Immature natural killer cell (primary cell): ENCODE results near the gene CTNNA3. TPM values are rescaled to one million over a fixed set of nuclear protein-coding genes. Genes with fewer than 3 reads are reported as not detected.

ENCODE experiments used
- DNase-seq, 3 donors: peaks; one replicate each; pipeline ENCODE4 v3.0.0; 2022; ENCODE audit warnings: mixed read lengths in 1 of 3
- H3K27ac Mint-ChIP-seq, 6 donors: one replicate each; pipeline ENCODE4 v1.8.0; 2020; ENCODE audit warnings: mixed read lengths in 6 of 6, mild to moderate bottlenecking in 5 of 6, inconsistent platforms in 4 of 6, moderate library complexity in 3 of 6
- H3K27me3 Mint-ChIP-seq, 3 donors: one replicate each; pipeline ENCODE4 v1.8.0; 2020 to 2021; ENCODE audit warnings: low read depth in 3 of 3, mild to moderate bottlenecking in 3 of 3, mixed read lengths in 3 of 3, moderate library complexity in 3 of 3, inconsistent platforms in 1 of 3
- H3K36me3 Mint-ChIP-seq, 3 donors: one replicate each; pipeline ENCODE4 v1.8.0; 2020; ENCODE audit warnings: mixed read lengths in 3 of 3, inconsistent platforms in 2 of 3, mild to moderate bottlenecking in 2 of 3
- H3K4me1 Mint-ChIP-seq, 2 donors: one replicate each; pipeline ENCODE4 v1.8.0; 2020; ENCODE audit warnings: inconsistent platforms in 2 of 2, mild to moderate bottlenecking in 2 of 2, mixed read lengths in 2 of 2, moderate library complexity in 1 of 2
- H3K4me3 Mint-ChIP-seq, 5 donors: one replicate each; pipeline ENCODE4 v1.8.0; 2020; ENCODE audit warnings: mild to moderate bottlenecking in 5 of 5, mixed read lengths in 5 of 5, inconsistent platforms in 3 of 5, moderate library complexity in 3 of 5
- H3K9me3 Mint-ChIP-seq, 6 donors: one replicate each; pipeline ENCODE4 v1.8.0; 2020; ENCODE audit warnings: mild to moderate bottlenecking in 6 of 6, mixed read lengths in 6 of 6, inconsistent platforms in 4 of 6, moderate library complexity in 3 of 6
- polyA plus RNA-seq, 3 donors: library from polyadenylated mRNA; unstranded; fragments of 300-500 nt; fragmentation: Illumina TruSeq; gene quantifications; one replicate each; pipeline ENCODE4 v1.2.3, GENCODE V29; 2021

The CTNNA3 gene
- polyA plus RNA-seq, 3 donors from 2014 or later = not detected

DNA sequence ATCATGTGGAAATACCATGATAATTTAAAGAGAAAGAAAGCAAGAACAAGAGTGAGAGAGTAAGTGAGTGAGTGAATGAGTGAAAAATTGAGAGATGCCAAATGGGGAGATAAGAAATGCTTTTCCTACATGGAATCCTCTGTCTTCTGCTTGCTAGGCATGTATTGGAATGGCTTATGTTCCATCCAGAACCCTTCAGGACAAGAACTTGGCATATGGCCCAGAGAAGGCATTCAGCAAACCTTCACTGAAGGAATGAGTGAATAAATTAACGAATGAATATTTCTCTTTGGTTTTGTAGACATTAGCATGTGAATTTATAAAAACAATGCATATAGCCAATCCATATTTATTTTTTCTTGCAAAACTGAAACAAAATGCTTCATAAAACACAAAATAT, 608.0 kb downstream of the CTNNA3 start:
- Mint-ChIP-seq H3K36me3 (no peaks in the 10 kb centered on the region), H3K4me3 (no peak overlapping the region), H3K4me1 (no peaks in the 10 kb centered on the region), H3K9me3 (peaks cover 0 to 13% (median 3%) of the 10 kb centered on the region in 6 donors), H3K27me3 (no peaks in the 10 kb centered on the region), H3K27ac (no peak overlapping the region)
- no peak for DNase-seq

DNA sequence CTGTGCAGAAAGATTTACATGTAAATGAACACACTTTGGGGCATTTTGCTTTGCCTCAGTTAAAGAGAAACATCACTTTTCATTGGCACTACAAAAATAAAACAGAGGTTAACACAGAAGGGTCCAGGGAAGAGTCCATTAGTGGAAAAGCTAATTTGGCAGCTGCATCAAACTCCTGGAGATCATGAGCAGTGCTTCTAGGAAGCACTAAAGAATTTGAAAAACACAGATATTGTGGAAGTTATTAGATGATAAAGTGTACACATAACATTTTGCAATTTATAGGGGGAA, 608.9 kb downstream of the CTNNA3 start:
- H3K4me3 Mint-ChIP-seq = no peak overlapping the region
- DNase-seq = no peak
- peaks cover 0 to 9% (median 4%) of the 10 kb centered on the region in 6 donors for H3K9me3 Mint-ChIP-seq
- no peaks in the 10 kb centered on the region for H3K27me3 Mint-ChIP-seq
- H3K4me1 Mint-ChIP-seq = no peaks in the 10 kb centered on the region
- no peaks in the 10 kb centered on the region for H3K36me3 Mint-ChIP-seq
- no peak overlapping the region for H3K27ac Mint-ChIP-seq

DNA sequence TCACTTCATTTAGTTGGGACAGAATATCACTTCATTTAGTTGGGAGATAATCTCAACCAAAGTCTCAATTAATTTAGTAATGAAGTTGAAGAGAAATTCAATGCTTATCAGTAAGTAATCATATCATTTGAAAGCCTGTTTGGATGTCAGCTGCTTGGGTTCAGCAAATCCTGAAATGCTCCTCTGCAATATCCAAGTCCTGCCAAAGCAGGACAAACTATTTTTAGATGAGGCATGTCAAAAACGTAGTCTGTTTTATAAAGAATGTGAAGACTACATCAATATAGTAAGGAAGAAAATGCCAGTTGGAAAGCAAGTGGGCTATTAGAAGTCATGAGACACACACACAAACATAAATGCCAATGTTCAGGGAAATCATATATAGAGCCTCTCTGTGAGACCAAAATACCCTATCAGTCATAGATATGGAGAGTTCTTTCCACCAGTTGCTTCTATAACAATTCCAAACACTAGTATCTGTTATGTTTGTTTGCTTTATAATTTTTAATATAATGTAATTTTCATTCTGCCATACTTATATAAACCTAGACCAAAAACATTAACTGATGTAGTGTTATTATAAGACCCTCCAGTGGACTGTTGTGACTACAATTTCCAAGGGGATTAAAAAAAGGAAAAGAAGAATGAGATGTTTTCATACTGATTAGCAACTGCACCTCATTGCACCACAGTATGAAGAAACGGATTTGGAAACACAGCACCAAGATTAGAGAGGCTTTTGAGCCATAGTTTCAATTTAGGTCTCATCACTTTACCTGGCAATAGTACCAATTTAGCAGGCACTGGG, 609.5 kb downstream of the CTNNA3 start:
- Mint-ChIP-seq H3K27me3 (no peaks in the 10 kb centered on the region), H3K9me3 (peaks cover 2 to 11% (median 4%) of the 10 kb centered on the region in 6 donors), H3K4me3 (no peak overlapping the region), H3K4me1 (no peaks in the 10 kb centered on the region), H3K36me3 (no peaks in the 10 kb centered on the region), H3K27ac (no peak overlapping the region)
- no peak for DNase-seq

DNA sequence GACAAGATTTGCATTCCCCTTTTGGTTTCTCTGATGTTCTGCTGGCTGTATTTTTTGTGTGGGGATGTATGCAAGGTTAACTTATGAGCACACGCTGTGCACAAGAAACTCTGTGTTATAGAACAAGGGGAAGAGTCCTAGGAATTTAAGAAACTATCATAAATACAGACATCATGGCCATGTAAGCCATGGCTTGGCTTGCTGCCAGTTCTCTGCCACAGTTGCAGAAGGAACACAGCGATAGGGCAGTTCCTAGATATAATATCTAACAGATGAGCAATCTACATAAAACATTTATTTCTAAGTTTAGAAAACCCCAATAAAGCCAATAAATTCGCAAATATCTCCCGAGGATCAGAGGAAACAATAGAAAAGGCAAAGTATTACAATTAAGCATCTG, 616.9 kb downstream of the CTNNA3 start:
- peaks cover 0 to 28% (median 16%) of the 10 kb centered on the region in 6 donors for H3K9me3 Mint-ChIP-seq
- H3K27ac Mint-ChIP-seq = no peak overlapping the region
- H3K27me3 Mint-ChIP-seq = peaks cover 0 to 3% (median 0%) of the 10 kb centered on the region in 3 donors
- H3K36me3 Mint-ChIP-seq = no peaks in the 10 kb centered on the region
- no peak overlapping the region for H3K4me3 Mint-ChIP-seq
- no peak for DNase-seq
- no peaks in the 10 kb centered on the region for H3K4me1 Mint-ChIP-seq

DNA sequence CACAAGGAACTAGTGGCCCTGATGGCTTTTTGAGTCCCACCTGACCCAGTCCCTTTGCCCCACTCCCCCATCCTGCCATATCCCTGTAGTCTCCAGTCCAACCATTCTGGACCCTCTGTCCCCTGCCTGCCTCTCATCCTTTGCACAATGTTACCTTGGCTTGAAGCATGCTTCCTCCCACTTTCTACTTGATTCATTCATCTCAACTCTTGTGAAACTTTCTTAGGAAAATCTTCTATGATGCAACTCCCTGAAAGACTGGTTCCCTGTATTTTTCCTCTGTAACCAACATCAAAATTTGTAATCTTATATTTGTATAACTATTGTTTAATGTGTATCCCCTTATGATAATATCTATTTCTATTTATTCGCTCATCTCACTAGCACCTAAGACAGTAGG, 618.6 kb downstream of the CTNNA3 start:
- DNase-seq = no peak
- Mint-ChIP-seq H3K9me3 (peaks cover 0 to 38% (median 22%) of the 10 kb centered on the region in 6 donors), H3K4me1 (no peaks in the 10 kb centered on the region), H3K27me3 (peaks cover 0 to 3% (median 0%) of the 10 kb centered on the region in 3 donors), H3K27ac (no peak overlapping the region), H3K4me3 (no peak overlapping the region), H3K36me3 (no peaks in the 10 kb centered on the region)

DNA sequence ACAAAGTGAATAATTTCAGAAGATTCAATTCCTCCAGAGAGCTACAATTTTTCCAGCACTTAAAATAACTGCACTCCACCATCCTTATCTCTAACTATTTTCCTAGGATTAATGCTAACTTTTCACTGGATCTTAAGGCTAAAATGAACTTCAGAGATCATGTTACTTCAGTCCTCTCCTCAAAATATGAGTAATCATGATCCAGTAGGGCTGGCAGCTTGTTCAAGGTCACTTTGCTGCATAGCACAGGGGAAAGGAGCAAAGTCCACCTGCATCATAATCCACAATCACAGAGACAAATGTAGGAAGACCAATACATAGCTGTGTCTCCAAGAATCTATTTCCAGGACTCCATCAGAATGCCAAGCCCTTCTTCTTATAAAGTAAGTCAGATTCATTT, 619.9 kb downstream of the CTNNA3 start:
- Mint-ChIP-seq H3K4me1 (no peaks in the 10 kb centered on the region), H3K27ac (no peak overlapping the region), H3K27me3 (peaks cover 0 to 3% (median 0%) of the 10 kb centered on the region in 3 donors), H3K36me3 (no peaks in the 10 kb centered on the region), H3K9me3 (peaks cover 6 to 46% (median 23%) of the 10 kb centered on the region in 6 donors), H3K4me3 (no peak overlapping the region)
- DNase-seq = no peak

DNA sequence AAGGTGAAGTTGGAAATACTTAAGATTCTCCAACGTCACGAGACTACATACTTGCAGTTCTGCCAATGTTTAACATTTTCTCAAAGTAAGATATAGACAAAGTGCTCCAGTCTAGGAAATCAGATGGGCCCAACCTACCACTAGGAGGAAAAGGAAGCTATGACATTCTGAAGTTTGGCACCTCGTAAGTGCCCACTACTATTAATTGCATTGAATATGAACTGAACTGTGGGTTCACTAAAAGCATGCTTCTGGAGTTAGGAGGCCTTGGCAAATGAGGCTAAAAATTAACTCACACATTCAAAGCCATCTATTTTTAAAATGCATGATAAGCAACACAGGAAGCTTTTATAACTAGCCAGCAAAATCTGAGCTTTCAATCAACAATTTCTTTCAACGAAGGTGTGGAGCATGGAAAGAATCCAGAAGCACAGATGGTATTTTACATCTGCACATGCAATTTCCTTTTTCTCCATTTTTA, 620.5 kb downstream of the CTNNA3 start:
- Mint-ChIP-seq H3K9me3 (peaks cover 11 to 52% (median 25%) of the 10 kb centered on the region in 6 donors), H3K4me1 (no peaks in the 10 kb centered on the region), H3K4me3 (no peak overlapping the region), H3K27me3 (peaks cover 0 to 3% (median 0%) of the 10 kb centered on the region in 3 donors), H3K36me3 (no peaks in the 10 kb centered on the region), H3K27ac (no peak overlapping the region)
- no peak for DNase-seq

DNA sequence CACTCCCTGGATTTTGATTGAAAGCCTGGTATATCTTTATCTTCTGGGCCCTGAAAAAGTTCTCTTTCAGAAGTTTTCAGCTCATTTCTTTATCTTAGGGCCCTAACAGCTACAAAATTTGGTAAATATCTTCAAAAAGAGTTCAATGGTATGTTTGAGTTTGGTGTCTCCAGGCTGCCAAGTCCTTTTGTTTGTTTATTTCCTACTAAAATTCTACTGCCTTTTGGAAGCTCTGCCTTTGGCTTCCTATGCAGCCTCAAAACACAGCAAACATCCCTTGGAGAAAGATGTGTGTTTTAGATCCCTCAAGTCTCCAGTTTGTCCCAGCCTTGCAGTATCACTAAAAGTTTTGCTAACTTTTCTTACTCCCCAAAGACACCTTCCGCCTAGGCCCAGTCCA, 623.3 kb downstream of the CTNNA3 start:
- H3K4me3 Mint-ChIP-seq = no peak overlapping the region
- H3K27ac Mint-ChIP-seq = no peak overlapping the region
- H3K9me3 Mint-ChIP-seq = peaks cover 10 to 51% (median 21%) of the 10 kb centered on the region in 6 donors
- no peaks in the 10 kb centered on the region for H3K36me3 Mint-ChIP-seq
- H3K27me3 Mint-ChIP-seq = no peaks in the 10 kb centered on the region
- DNase-seq = no peak
- H3K4me1 Mint-ChIP-seq = no peaks in the 10 kb centered on the region

DNA sequence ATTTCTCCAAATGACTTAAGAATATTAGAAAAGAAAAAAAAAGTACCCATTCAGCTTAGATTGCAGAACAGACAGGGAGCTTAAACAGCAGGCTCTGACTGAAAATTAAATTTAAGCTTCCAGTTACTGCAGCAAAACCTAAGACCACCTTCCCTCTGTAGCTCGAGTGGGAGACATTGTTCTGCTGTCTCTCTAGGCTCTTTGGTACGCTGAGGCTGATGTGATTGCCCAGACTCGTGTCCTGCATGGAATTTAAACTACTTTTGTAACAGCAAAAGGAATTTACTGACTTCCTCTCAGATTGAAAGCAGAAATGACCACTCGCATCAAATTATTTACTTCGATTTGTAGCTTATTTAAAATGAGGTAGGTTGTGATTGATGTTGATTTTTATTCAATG, 645.6 kb downstream of the CTNNA3 start:
- no peak for DNase-seq
- Mint-ChIP-seq H3K9me3 (peaks cover 3 to 23% (median 13%) of the 10 kb centered on the region in 6 donors), H3K27me3 (no peaks in the 10 kb centered on the region), H3K27ac (no peak overlapping the region), H3K36me3 (no peaks in the 10 kb centered on the region), H3K4me3 (no peak overlapping the region), H3K4me1 (no peaks in the 10 kb centered on the region)

DNA sequence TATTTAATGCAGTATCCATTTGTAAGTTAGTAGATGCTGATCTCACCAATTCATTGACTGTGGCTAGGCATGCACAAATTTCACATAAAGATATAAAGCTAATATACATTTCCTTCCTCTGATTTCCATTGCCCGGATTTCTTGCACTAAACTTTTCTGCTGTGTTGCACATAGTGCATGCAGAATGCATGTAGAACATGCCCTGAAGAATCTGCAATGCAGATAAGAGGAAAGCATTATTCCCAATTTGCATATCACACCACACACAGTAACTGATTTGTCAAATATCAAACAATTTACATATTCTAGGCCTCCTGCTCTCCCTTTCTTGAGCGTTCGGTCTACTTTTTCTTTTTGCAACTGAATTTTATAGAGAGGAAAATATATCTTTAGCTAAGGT, 646.0 kb downstream of the CTNNA3 start:
- Mint-ChIP-seq H3K4me3 (no peak overlapping the region), H3K27ac (no peak overlapping the region), H3K4me1 (no peaks in the 10 kb centered on the region), H3K36me3 (no peaks in the 10 kb centered on the region), H3K27me3 (no peaks in the 10 kb centered on the region), H3K9me3 (peaks cover 3 to 23% (median 13%) of the 10 kb centered on the region in 6 donors)
- no peak for DNase-seq

DNA sequence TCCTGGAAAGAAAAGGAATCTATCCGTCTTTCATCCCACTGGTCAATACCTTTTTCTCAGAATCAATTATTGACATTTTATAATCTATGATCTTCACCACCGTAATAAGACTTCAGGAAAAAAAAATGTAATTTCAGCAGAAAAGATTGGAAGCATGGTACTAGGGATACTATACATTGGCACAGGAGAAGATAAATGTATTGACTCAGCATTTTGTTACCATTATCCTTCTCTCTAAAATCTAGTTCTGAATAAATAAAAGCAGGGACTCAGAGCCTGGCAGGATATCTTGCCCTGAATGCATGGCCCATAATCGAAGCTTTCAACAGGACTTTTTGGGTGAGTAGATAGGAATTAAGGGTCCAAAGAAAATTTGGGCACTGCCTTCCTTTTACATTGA, 649.5 kb downstream of the CTNNA3 start:
- DNase-seq = no peak
- Mint-ChIP-seq H3K27me3 (no peaks in the 10 kb centered on the region), H3K27ac (no peak overlapping the region), H3K4me1 (no peaks in the 10 kb centered on the region), H3K9me3 (peaks cover 0 to 16% (median 9%) of the 10 kb centered on the region in 6 donors), H3K4me3 (no peak overlapping the region), H3K36me3 (no peaks in the 10 kb centered on the region)

DNA sequence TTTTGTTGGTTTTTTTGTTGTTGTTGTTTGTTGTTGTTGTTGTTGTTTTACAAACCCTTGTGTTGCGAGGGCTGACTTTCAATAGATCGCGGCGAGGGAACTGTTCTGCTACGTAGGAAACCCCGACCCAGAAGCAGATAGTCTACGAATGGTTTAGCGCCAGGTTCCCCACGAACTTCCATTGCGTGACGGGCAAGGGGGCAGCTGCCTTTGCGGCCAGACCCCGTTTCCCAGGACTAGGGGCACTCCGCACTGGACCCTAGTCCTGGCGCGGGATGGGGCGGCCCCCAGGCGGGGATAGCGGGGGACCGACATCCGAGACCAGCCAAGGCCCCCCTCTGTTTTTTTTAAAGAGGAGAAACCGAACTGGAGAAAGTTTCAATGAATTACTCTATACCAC, 650.6 kb downstream of the CTNNA3 start:
- Mint-ChIP-seq H3K4me3 (no peak overlapping the region), H3K4me1 (no peaks in the 10 kb centered on the region), H3K9me3 (peaks cover 0 to 16% (median 9%) of the 10 kb centered on the region in 6 donors), H3K36me3 (no peaks in the 10 kb centered on the region), H3K27ac (no peak overlapping the region), H3K27me3 (no peaks in the 10 kb centered on the region)
- DNase-seq = no peak

DNA sequence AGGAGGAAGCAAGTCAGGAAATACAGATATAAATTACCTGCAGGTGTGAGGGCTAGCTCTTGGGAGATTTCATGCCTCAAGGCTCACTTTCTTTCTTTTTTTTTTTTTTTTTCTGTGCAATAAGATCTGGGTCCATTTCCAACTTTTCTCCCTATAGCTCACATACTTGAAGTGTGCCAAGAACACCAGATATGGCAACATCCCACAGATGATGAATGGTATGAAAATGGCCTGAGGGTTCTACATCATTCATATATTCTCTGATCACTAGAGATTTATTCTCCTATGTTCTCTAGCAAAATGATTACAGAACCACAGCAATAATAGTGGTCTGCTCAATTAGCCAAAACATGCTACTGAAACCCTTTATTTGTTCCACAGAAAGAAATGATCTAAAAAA, 653.0 kb downstream of the CTNNA3 start:
- Mint-ChIP-seq H3K36me3 (no peaks in the 10 kb centered on the region), H3K27ac (no peak overlapping the region), H3K27me3 (no peaks in the 10 kb centered on the region), H3K4me3 (no peak overlapping the region), H3K9me3 (peaks cover 0 to 16% (median 6%) of the 10 kb centered on the region in 6 donors), H3K4me1 (no peaks in the 10 kb centered on the region)
- DNase-seq = no peak

DNA sequence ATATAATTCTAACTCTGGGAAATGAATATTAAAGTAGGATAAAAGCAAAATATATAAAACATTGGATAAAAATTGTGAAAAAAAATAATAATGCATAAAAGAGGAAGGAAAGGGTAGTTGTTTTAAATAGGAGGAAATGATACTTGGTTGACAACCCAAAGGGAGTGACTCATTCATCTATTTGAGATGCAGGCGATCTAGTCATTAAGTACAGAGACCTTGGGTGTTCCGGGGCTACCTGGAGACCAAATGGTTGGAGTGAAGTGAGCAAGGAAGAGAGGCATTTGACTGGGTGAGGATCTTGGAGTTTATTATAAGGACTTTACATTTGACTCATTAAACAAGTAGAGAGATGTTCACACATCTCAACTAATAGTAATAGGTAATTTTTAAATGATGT, 659.2 kb downstream of the CTNNA3 start:
- Mint-ChIP-seq H3K4me3 (no peak overlapping the region), H3K4me1 (no peaks in the 10 kb centered on the region), H3K36me3 (no peaks in the 10 kb centered on the region), H3K9me3 (peaks cover 3 to 20% (median 9%) of the 10 kb centered on the region in 6 donors), H3K27ac (no peak overlapping the region), H3K27me3 (no peaks in the 10 kb centered on the region)
- DNase-seq = no peak

DNA sequence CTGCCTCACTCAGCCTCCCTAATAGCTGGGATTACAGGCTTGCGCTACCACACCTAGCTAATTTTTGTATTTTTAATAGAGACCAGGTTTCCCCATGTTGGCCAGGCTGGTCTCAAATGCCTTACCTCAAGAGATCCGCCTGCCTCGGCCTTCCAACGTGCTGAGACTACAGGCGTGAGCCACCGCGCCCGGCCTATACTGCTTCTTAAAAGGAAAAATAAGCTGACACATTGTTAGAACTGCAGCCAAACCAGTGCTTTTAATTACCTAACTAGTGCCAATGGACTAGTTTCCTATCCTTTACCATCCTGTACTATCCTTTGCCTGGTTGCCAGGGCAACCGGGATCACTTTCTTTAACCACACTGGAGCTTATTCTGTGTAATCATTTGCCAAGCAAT, 662.1 kb downstream of the CTNNA3 start:
- no peaks in the 10 kb centered on the region for H3K36me3 Mint-ChIP-seq
- no peaks in the 10 kb centered on the region for H3K27me3 Mint-ChIP-seq
- DNase-seq = no peak
- peaks cover 3 to 24% (median 10%) of the 10 kb centered on the region in 6 donors for H3K9me3 Mint-ChIP-seq
- no peak overlapping the region for H3K27ac Mint-ChIP-seq
- H3K4me3 Mint-ChIP-seq = no peak overlapping the region
- no peaks in the 10 kb centered on the region for H3K4me1 Mint-ChIP-seq
